Sigmoid colon (tissue), 4 donors: ENCODE data around the gene TCOF1.

Experiments used
- CTCF ChIP-seq, 4 experiments: fragments of 450-650 bp in 3 of 4; fragments of 200-600 bp in 1 of 4; IDR thresholded peaks; one replicate each; pipeline ENCODE4 v1.5.1; 2016 to 2019; ENCODE audit warnings: antibody characterized with exemption in 4 of 4, mild to moderate bottlenecking in 3 of 4, moderate library complexity in 2 of 4
- EP300 ChIP-seq, 4 donors: sonication (generic); formaldehyde crosslinking; IDR thresholded peaks; one replicate each; pipeline ENCODE4 v1.6.1; 2017; ENCODE audit warnings: antibody characterized with exemption in 4 of 4
- POLR2A ChIP-seq, 2 donors: fragments of 450-650 bp; IDR thresholded peaks; one replicate each; pipeline ENCODE4 v1.6.1; 2016; ENCODE audit warnings: antibody characterized with exemption in 2 of 2, mild to moderate bottlenecking in 2 of 2, moderate library complexity in 2 of 2
- POLR2AphosphoS5 ChIP-seq, 4 donors: sonication (generic); formaldehyde crosslinking; IDR thresholded peaks; one replicate each; pipeline ENCODE4 v1.6.1; 2017; ENCODE audit warnings: antibody characterized with exemption in 4 of 4

GRCh38 chr5:150340614-150341255 lies 16.8 kb upstream of the TCOF1 start:
- TF ChIP-seq POLR2AphosphoS5 (IDR thresholded peaks at IDR 0.05), result no peak
- no peak for TF ChIP-seq CTCF (IDR thresholded peaks at IDR 0.05)
- no peak for TF ChIP-seq POLR2A (IDR thresholded peaks at IDR 0.05)
- TF ChIP-seq EP300 (IDR thresholded peaks at IDR 0.05), result no peak
